GM10248 (cell line): ENCODE results near the gene MAP2.

Experiments used
- CTCF ChIA-PET: fragments of 300-600 bp; sonication (Branson Sonifier 250); formaldehyde crosslinking; extraction: SDS; loops from one replicate; lab custom pipeline; 2021; ENCODE audit warnings: antibody characterized with exemption; lab: Yijun Ruan, JAX
- POLR2A ChIA-PET: fragments of 350-650 bp; sonication (Branson Sonifier 250); formaldehyde crosslinking; extraction: SDS; loops from one replicate; lab custom pipeline; 2020; ENCODE audit warnings: antibody characterized with exemption; lab: Yijun Ruan, JAX
- DNase-seq: peaks from one replicate; pipeline ENCODE4 v3.0.0; 2012; ENCODE audit errors: extremely low spot score
- TF ChIP-seq, protein P1 (sequence below): IDR thresholded peaks from 2 replicates; pipeline ENCODE4 v1.5.1; 2012; ENCODE audit warnings: mild to moderate bottlenecking, low read depth; ENCODE audit errors: extremely low read depth, missing control alignments, control extremely low read depth

The MAP2 gene

DNA sequence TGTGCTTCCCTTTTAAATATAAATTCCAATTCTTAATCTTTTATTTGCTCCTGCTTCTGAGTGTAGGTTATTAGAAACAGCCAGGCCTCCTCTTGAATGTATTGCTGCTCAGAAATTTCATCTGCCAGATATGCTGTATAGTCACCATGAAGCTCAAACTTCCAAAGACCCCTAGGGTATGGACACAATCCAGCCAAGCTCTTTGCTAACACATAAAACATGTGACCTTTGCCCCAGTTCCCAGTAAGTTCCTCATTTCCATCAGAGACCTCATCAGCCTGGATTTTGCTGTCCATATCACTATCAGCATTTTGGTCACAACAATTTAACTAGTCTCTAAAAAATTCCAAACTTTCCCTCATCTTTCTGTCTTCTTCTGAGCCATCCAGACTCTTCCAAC lies 75.2 kb downstream of the MAP2 start:
- CTCF ChIA-PET, result no interaction called here
- POLR2A ChIA-PET, result no interaction called here
- TF ChIP-seq, protein P1, sequence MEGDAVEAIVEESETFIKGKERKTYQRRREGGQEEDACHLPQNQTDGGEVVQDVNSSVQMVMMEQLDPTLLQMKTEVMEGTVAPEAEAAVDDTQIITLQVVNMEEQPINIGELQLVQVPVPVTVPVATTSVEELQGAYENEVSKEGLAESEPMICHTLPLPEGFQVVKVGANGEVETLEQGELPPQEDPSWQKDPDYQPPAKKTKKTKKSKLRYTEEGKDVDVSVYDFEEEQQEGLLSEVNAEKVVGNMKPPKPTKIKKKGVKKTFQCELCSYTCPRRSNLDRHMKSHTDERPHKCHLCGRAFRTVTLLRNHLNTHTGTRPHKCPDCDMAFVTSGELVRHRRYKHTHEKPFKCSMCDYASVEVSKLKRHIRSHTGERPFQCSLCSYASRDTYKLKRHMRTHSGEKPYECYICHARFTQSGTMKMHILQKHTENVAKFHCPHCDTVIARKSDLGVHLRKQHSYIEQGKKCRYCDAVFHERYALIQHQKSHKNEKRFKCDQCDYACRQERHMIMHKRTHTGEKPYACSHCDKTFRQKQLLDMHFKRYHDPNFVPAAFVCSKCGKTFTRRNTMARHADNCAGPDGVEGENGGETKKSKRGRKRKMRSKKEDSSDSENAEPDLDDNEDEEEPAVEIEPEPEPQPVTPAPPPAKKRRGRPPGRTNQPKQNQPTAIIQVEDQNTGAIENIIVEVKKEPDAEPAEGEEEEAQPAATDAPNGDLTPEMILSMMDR, result no peak
- DNase-seq, result no peak

DNA sequence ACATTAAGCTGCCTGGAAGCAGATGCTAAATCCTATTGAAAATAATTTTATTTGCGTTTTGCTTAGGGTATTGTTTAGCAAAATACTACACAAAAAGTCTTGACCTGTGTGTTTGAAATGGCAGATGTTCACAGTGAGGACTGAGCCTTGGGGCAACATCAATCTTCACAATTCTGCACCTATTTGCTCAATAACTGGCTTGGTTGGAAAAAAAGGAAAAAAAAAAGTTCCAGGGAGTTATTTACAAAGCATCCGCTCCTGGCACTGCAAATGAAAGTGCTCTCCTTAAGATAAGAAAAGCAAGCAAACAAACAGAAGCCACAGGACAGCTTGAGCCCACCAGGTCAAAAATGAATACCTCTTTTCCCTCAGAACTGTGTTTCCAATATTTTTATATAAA lies 77.7 kb downstream of the MAP2 start:
- no peak for DNase-seq
- ChIA-PET POLR2A (no interaction called here), CTCF (interaction anchor here (1.0 to 2.1 kb wide), 2 partner anchors 19 to 24 kb away, joined by 3 to 5 read pairs; no protein-coding TSS in a partner anchor)

DNA sequence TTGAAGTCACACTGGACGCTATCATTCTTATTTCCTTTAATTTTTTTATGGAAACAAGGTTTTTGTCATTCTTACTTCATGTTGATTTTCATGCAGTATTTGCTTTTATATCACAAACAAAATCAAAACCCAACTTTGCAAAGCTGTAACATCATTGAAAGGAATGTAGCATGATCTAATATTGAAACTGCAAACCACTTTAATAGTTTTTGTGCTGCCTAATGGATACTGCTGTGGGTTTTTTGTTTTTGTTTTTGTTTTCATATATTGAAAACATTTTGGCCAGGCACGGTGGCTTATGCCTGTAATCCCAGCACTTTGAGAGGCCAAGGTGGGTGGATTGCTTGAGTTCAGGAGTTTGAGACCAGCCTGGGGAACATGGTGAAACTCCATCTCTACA lies 81.6 kb downstream of the MAP2 start:
- ChIA-PET POLR2A (no interaction called here), CTCF (no interaction called here)
- TF ChIP-seq, protein P1, result no peak
- no peak for DNase-seq

More for the DNA sequence above, 77.7 kb downstream of the MAP2 start:
- TF ChIP-seq, protein P1, result no peak

DNA sequence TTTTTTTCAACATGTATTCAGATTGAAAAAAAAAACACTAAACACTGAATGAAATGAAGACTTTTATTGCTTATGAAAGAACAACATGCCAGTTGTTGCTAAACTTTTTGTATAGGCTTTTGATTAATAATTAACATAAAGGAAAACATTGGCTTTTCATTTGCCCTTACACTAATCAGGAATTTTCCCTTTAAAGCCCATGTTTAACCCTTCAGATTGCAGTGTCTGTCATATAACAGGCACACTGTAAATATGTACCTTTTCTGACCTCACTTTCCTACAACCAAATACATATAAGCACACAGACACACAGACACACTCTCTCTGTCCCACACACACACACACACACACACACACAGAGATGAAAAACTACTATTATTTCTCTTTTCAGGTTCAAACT lies 84.4 kb downstream of the MAP2 start:
- DNase-seq, result no peak
- ChIA-PET POLR2A (no interaction called here), CTCF (no interaction called here)
- TF ChIP-seq, protein P1, result no peak

DNA sequence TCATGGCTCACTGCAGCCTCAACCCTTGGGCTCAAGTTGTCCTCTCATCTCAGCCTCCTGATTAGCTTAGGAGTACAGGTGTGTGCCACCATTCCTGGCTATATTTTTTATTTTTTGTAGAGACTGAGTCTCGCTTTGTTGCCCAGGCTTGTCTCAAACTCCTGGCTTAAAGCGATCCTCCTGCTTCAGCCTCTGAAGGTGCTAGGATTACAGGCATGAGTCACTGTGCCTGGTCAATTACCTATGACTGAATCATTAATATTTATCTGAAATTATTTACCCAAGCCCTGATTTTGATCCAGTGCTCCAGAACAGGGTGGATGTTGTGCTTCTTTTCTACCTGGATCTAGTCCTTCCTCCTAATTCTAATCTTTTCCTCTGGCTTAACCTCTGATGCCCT lies 87.8 kb downstream of the MAP2 start:
- CTCF ChIA-PET, result no interaction called here

DNA sequence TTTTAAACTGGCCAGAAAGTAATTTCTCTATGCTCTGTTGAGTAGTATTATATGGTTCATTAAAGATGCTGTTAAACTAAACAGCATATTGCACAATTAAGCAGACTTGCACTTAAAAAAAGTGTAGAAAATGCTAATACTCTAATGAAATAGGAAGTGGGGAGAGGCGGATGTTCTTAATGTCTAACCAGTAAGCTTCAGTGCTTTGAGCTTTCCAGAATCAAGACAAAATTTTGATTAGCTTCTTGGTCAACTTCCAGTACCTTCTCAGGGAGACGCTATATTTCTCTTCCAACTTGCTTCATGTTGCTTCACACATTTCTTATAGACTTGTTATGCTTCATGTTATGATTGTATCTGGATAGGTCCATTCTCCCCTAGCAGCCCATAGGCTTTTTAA lies 89.1 kb downstream of the MAP2 start:
- no peak for DNase-seq
- POLR2A ChIA-PET, result no interaction called here
- CTCF ChIA-PET, result interaction anchor here (0.9 to 1.5 kb wide), 2 partner anchors 10 to 11 kb away, joined by 4 read pairs; no protein-coding TSS in a partner anchor
- TF ChIP-seq, protein P1, result no peak

More for the DNA sequence above, 87.8 kb downstream of the MAP2 start:
- POLR2A ChIA-PET, result no interaction called here
- TF ChIP-seq, protein P1, result no peak
- DNase-seq, result no peak
